Liver (tissue), 3 donors: ENCODE measurements around the gene DAB1.

Experiments
- ATF3 ChIP-seq: IDR thresholded peaks from 2 replicates; pipeline ENCODE4 v1.6.1; 2016; ENCODE audit warnings: antibody characterized with exemption
- CTCF ChIP-seq: fragments of 150-350 bp; IDR thresholded peaks from 2 replicates; pipeline ENCODE4 v1.5.1; 2017; ENCODE audit warnings: improper control_type of control experiment, low read depth, low read length; ENCODE audit not compliant: missing input control
- GABPA ChIP-seq, 2 donors: IDR thresholded peaks in 1 of 2; conservative IDR thresholded peaks in 1 of 2; 2 replicates each; pipeline ENCODE4 v1.6.1; 2016; ENCODE audit warnings: antibody characterized with exemption in 2 of 2, mild to moderate bottlenecking in 1 of 2, moderate library complexity in 1 of 2
- HNF4A ChIP-seq, 2 donors: conservative IDR thresholded peaks; 2 replicates each; pipeline ENCODE4 v1.6.1; 2016; ENCODE audit warnings: antibody characterized with exemption in 2 of 2, mild to moderate bottlenecking in 2 of 2
- JUND ChIP-seq, 2 donors: IDR thresholded peaks; 2 replicates each; pipeline ENCODE4 v1.6.1; 2016; ENCODE audit warnings: antibody characterized with exemption in 2 of 2
- SP1 ChIP-seq: IDR thresholded peaks from 2 replicates; pipeline ENCODE4 v1.6.1; 2018; ENCODE audit warnings: antibody characterized with exemption, mild to moderate bottlenecking
- YY1 ChIP-seq: IDR thresholded peaks from 2 replicates; pipeline ENCODE4 v1.6.1; 2016; ENCODE audit warnings: antibody characterized with exemption, mild to moderate bottlenecking
- TF ChIP-seq, protein P1 (sequence below): IDR thresholded peaks from 2 replicates; pipeline ENCODE4 v1.6.1; 2016; ENCODE audit warnings: antibody characterized with exemption, mild to moderate bottlenecking
- donor health status: healthy.
- donor health status: healthy.

GRCh38 chr1:57378534-57378933 lies 45.3 kb downstream of the DAB1 start:
- TF ChIP-seq, protein P1, sequence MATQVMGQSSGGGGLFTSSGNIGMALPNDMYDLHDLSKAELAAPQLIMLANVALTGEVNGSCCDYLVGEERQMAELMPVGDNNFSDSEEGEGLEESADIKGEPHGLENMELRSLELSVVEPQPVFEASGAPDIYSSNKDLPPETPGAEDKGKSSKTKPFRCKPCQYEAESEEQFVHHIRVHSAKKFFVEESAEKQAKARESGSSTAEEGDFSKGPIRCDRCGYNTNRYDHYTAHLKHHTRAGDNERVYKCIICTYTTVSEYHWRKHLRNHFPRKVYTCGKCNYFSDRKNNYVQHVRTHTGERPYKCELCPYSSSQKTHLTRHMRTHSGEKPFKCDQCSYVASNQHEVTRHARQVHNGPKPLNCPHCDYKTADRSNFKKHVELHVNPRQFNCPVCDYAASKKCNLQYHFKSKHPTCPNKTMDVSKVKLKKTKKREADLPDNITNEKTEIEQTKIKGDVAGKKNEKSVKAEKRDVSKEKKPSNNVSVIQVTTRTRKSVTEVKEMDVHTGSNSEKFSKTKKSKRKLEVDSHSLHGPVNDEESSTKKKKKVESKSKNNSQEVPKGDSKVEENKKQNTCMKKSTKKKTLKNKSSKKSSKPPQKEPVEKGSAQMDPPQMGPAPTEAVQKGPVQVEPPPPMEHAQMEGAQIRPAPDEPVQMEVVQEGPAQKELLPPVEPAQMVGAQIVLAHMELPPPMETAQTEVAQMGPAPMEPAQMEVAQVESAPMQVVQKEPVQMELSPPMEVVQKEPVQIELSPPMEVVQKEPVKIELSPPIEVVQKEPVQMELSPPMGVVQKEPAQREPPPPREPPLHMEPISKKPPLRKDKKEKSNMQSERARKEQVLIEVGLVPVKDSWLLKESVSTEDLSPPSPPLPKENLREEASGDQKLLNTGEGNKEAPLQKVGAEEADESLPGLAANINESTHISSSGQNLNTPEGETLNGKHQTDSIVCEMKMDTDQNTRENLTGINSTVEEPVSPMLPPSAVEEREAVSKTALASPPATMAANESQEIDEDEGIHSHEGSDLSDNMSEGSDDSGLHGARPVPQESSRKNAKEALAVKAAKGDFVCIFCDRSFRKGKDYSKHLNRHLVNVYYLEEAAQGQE, result no peak
- TF ChIP-seq CTCF (no peak), ATF3 (no peak), SP1 (no peak), GABPA (IDR thresholded peaks at IDR 0.05 in 1 of 2, conservative IDR thresholded peaks at IDR 0.05 in 1 of 2) (no peak), HNF4A (conservative IDR thresholded peaks at IDR 0.05) (no peak), YY1 (no peak), JUND (IDR thresholded peaks at IDR 0.05) (no peak)
